Activated CD4-positive, CD25-positive, alpha-beta regulatory T cell (primary cell): Measurements from ENCODE around the gene APBA2.

ENCODE experiments used
- DNase-seq, 4 experiments: peaks; one replicate each; lab custom pipeline; 2025; lab: John Stamatoyannopoulos, UW

APBA2 gene

GRCh38 chr15:28915041-28915810 lies 29.5 kb downstream of the APBA2 start:
- no peak for DNase-seq

GRCh38 chr15:28915935-28916334 lies 30.2 kb downstream of the APBA2 start:
- DNase-seq: no peak

- no peak for DNase-seq
Observed at GRCh38 chr15:28917791-28918140, 32.0 kb downstream of the APBA2 start.

GRCh38 chr15:28918141-28918983 lies 32.6 kb downstream of the APBA2 start:
- DNase-seq: no peak

GRCh38 chr15:28919201-28919635 lies 33.4 kb downstream of the APBA2 start:
- DNase-seq: no peak

GRCh38 chr15:28919679-28920655 lies 34.2 kb downstream of the APBA2 start:
- no peak for DNase-seq

- no peak for DNase-seq
Observed at GRCh38 chr15:28920781-28921331, 35.1 kb downstream of the APBA2 start.

GRCh38 chr15:28921336-28921735 lies 35.6 kb downstream of the APBA2 start:
- no peak for DNase-seq

- no peak for DNase-seq
Observed at GRCh38 chr15:28921919-28922706, 36.3 kb downstream of the APBA2 start.

- DNase-seq: no peak
Observed at GRCh38 chr15:28922707-28923012, 36.9 kb downstream of the APBA2 start.

GRCh38 chr15:28923726-28924280 lies 38.0 kb downstream of the APBA2 start:
- DNase-seq: no peak

- DNase-seq: no peak
Observed at GRCh38 chr15:28927043-28927442, 41.3 kb downstream of the APBA2 start.

GRCh38 chr15:28929200-28929599 lies 43.4 kb downstream of the APBA2 start:
- DNase-seq: no peak

- DNase-seq: no peak
Observed at GRCh38 chr15:28930011-28930410, 44.2 kb downstream of the APBA2 start.

- no peak for DNase-seq
Observed at GRCh38 chr15:28930476-28931291, 44.9 kb downstream of the APBA2 start.

GRCh38 chr15:28931828-28932227 lies 46.1 kb downstream of the APBA2 start:
- no peak for DNase-seq

GRCh38 chr15:28932361-28932760 lies 46.6 kb downstream of the APBA2 start:
- no peak for DNase-seq

GRCh38 chr15:28933710-28934445 lies 48.1 kb downstream of the APBA2 start:
- DNase-seq: no peak

- no peak for DNase-seq
Observed at GRCh38 chr15:28934645-28935044, 48.9 kb downstream of the APBA2 start.
